CD4-positive, alpha-beta T cell (primary cell): ENCODE results near the gene CYP19A1. TPM values are rescaled to one million over a fixed set of nuclear protein-coding genes. Genes with fewer than 3 reads are reported as not detected.

Experiments
- ATAC-seq: fragments of 200-7000 bp; cut with Tn5 transposase; one replicate; pipeline ENCODE4 v1.10.0; 2022; ENCODE audit warnings: mild to moderate bottlenecking; ENCODE audit not compliant: poor library complexity
- CTCF ChIA-PET: fragments of 350-600 bp; sonication (Branson Sonifier 250); formaldehyde crosslinking; loops from one replicate; lab custom pipeline; 2021; ENCODE audit warnings: antibody characterized with exemption, inconsistent platforms; lab: Charles Lee
- POLR2A ChIA-PET: fragments of 350-600 bp; sonication (Branson Sonifier 250); formaldehyde crosslinking; loops from one replicate; lab custom pipeline; 2021; ENCODE audit warnings: antibody characterized with exemption, inconsistent platforms; lab: Charles Lee
- DNase-seq, 14 experiments: peaks; one replicate each; pipeline ENCODE4 v3.0.0-alpha.2; 2013 to 2020; ENCODE audit warnings: mixed read lengths in 2 of 14
- H3K27ac ChIP-seq, 2 donors: one replicate each; pipeline versions ENCODE4 v1.5.1 to v1.7.0; 2013; ENCODE audit warnings: low read length in 2 of 2, low read depth in 1 of 2, mild to moderate bottlenecking in 1 of 2
- H3K27me3 ChIP-seq, 2 experiments: 1 replicate in 1 of 2; 2 replicates in 1 of 2; pipeline versions ENCODE4 v1.6.1 to v1.7.0; 2013; ENCODE audit warnings: low read length in 2 of 2, control low read depth in 1 of 2, mild to moderate bottlenecking in 1 of 2, moderate library complexity in 1 of 2; ENCODE audit not compliant: insufficient read depth in 2 of 2, control insufficient read depth in 1 of 2
- H3K36me3 ChIP-seq: one replicate; pipeline ENCODE4 v1.6.1; 2013; ENCODE audit warnings: low read length, control low read depth; ENCODE audit not compliant: insufficient read depth
- H3K4me1 ChIP-seq: one replicate; pipeline ENCODE4 v1.6.1; 2013; ENCODE audit warnings: low read length, control low read depth; ENCODE audit not compliant: insufficient read depth
- H3K4me3 ChIP-seq: one replicate; pipeline ENCODE4 v1.5.1; 2013; ENCODE audit warnings: mild to moderate bottlenecking, low read length, moderate library complexity
- H3K9me3 ChIP-seq, 2 experiments: 1 replicate in 1 of 2; 2 replicates in 1 of 2; pipeline versions ENCODE4 v1.6.1 to v1.7.0; 2013; ENCODE audit warnings: low read length in 2 of 2, mild to moderate bottlenecking in 2 of 2, control low read depth in 1 of 2, moderate library complexity in 1 of 2; ENCODE audit not compliant: control insufficient read depth in 1 of 2, insufficient read depth in 1 of 2
- H3K27ac Mint-ChIP-seq: one replicate; pipeline ENCODE4 v1.8.0; 2020; ENCODE audit warnings: mixed read lengths
- H3K27me3 Mint-ChIP-seq: one replicate; pipeline ENCODE4 v1.8.0; 2021; ENCODE audit warnings: mixed read lengths
- H3K36me3 Mint-ChIP-seq: one replicate; pipeline ENCODE4 v1.8.0; 2021; ENCODE audit warnings: low read depth, mixed read lengths
- H3K4me1 Mint-ChIP-seq: one replicate; pipeline ENCODE4 v1.8.0; 2021; ENCODE audit warnings: low read depth, mixed read lengths
- H3K4me3 Mint-ChIP-seq: one replicate; pipeline ENCODE4 v1.8.0; 2020; ENCODE audit warnings: mild to moderate bottlenecking, mixed read lengths
- H3K9me3 Mint-ChIP-seq: one replicate; pipeline ENCODE4 v1.8.0; 2020; ENCODE audit warnings: mixed read lengths
- intact Hi-C, 2 experiments: fragments of 100-400 bp; cut with DNase I in 1 of 2; cut with micrococcal nuclease in 1 of 2; formaldehyde crosslinking; loops; one replicate each; pipeline versions ENCODE4 v1.15.1 to v1.9.0; 2023 to 2025; cut with DNase I, micrococcal nuclease
- total RNA-seq, 174 experiments: library from RNA in 2 of 174; stranded (reverse) in 2 of 174; gene quantifications; one replicate each; pipeline ENCODE4 v1.2.3 and lab custom pipeline; 2021 to 2026
- TF ChIP-seq, protein P1 (sequence below): fragments of 200-600 bp; IDR thresholded peaks from one replicate; pipeline ENCODE4 v1.8.0; 2022; ENCODE audit warnings: antibody characterized with exemption, mild to moderate bottlenecking

The CYP19A1 gene
- total RNA-seq, 2 experiments from 2014 or later, result not detected

DNA sequence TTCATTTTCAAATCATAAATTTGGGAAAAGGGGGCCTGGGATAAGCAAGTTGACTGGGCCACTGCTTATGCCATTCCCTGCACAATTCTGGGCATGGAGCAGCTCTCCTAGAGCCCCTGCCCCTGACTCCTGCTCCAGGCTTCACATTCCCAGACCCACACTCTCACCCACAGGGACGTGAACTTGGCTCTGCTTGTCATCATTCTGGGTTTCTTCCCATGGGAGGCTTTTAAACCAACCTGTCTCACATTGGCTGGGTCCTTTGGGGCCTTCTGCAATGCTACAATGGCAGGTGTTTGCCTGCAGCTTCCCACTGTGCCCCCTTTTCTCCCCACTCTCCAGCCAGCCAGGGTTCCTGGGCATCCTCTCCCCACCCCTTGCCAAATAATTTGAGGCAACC, 49.1 kb downstream of the CYP19A1 start:
- H3K27ac Mint-ChIP-seq, result no peak overlapping the region
- no peak for DNase-seq
- intact Hi-C loops, result no loop called here
- no peaks in the 10 kb centered on the region for H3K36me3 Mint-ChIP-seq
- H3K9me3 Mint-ChIP-seq, result no peaks in the 10 kb centered on the region
- no peak overlapping the region for H3K4me3 ChIP-seq
- no peaks in the 10 kb centered on the region for H3K4me1 Mint-ChIP-seq
- peaks cover 4% of the 10 kb centered on the region for H3K27me3 Mint-ChIP-seq
- no peak for ATAC-seq
- no peak overlapping the region for H3K4me3 Mint-ChIP-seq
- H3K27ac ChIP-seq, result no peak overlapping the region
- CTCF ChIA-PET, result no interaction called here
- no peaks in the 10 kb centered on the region for H3K36me3 ChIP-seq
- H3K4me1 ChIP-seq, result no peaks in the 10 kb centered on the region
- H3K27me3 ChIP-seq, result peaks cover 0 to 3% of the 10 kb centered on the region in 2 experiments
- TF ChIP-seq, protein P1, sequence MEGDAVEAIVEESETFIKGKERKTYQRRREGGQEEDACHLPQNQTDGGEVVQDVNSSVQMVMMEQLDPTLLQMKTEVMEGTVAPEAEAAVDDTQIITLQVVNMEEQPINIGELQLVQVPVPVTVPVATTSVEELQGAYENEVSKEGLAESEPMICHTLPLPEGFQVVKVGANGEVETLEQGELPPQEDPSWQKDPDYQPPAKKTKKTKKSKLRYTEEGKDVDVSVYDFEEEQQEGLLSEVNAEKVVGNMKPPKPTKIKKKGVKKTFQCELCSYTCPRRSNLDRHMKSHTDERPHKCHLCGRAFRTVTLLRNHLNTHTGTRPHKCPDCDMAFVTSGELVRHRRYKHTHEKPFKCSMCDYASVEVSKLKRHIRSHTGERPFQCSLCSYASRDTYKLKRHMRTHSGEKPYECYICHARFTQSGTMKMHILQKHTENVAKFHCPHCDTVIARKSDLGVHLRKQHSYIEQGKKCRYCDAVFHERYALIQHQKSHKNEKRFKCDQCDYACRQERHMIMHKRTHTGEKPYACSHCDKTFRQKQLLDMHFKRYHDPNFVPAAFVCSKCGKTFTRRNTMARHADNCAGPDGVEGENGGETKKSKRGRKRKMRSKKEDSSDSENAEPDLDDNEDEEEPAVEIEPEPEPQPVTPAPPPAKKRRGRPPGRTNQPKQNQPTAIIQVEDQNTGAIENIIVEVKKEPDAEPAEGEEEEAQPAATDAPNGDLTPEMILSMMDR, result no peak
- H3K9me3 ChIP-seq, result peaks cover 0 to 7% of the 10 kb centered on the region in 2 experiments
- POLR2A ChIA-PET, result no interaction called here

DNA sequence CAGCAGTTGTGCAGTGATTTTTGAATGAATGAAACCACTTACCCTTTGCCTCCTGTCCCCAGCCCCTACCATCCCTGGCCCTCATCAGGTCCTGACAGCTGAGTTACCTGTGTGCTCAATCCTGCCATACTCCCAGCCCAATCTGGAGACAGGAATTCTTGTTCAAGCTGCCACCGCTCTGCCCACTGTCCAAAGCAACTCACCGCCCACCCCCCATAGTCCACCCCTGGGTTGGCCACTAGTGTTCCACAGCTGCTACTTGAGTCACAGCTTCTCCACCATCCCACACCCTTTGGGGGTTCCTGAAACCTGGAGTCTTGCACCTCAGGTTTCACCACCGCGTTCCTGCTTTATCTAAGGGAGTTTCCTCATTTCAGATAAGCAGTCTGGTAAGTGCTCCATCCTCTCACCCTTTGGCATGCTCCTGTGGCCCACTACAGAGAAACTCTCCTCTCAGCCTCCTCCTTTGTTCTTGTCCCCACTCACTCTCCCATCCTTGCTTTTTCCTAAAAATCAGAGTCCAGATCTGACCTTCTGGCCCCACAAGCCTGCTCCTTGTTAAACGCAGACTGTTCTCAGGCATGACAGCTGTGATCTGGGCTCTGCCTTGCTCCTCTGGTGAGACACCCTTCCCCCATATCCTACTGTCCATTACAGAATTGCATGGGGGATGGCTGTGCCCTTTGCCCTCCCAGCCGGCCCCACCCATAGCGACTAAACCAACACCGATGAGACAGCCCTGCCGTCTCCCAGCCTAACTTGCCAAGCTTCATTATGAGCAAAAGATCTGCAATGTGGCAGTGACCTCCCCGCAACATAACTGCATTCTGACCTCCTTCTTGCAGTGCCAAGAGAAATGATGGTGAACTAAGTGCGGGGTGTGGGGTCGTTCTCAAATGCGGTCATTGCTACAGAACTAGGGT, 50.0 kb downstream of the CYP19A1 start:
- Mint-ChIP-seq H3K4me3 (no peak overlapping the region), H3K9me3 (no peaks in the 10 kb centered on the region), H3K4me1 (no peaks in the 10 kb centered on the region), H3K36me3 (no peaks in the 10 kb centered on the region), H3K27me3 (peaks cover 4% of the 10 kb centered on the region), H3K27ac (no peak overlapping the region)
- DNase-seq, result no peak
- H3K36me3 ChIP-seq, result no peaks in the 10 kb centered on the region
- ChIA-PET CTCF (no interaction called here), POLR2A (no interaction called here)
- H3K9me3 ChIP-seq, result peaks cover 0 to 1% of the 10 kb centered on the region in 2 experiments
- no peak overlapping the region for H3K27ac ChIP-seq
- TF ChIP-seq, protein P1, result no peak
- peaks cover 0 to 3% of the 10 kb centered on the region in 2 experiments for H3K27me3 ChIP-seq
- H3K4me3 ChIP-seq, result no peak overlapping the region
- no peak for ATAC-seq
- intact Hi-C loops, result no loop called here
- no peaks in the 10 kb centered on the region for H3K4me1 ChIP-seq

DNA sequence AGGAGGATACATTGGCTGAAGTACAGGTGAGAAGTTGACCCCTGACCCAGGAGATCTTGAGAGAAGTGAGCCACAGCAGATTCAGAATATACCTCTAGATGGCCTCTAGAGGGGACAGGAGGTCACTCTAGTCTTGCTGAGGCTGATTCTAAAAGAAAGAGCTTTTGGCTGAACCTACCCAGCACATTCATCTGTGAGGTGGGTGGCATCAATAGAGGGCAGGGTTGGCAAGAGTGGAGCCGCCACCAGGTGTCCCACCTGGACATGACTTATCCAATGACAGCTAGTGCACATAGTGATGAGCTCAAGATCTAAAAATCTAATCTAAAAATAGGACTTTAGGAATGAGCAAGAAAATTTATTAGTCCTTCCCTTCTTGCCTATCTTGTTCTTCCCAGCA, 51.6 kb downstream of the CYP19A1 start:
- no peak overlapping the region for H3K27ac Mint-ChIP-seq
- ChIA-PET CTCF (no interaction called here), POLR2A (no interaction called here)
- H3K36me3 Mint-ChIP-seq, result no peaks in the 10 kb centered on the region
- no peaks in the 10 kb centered on the region for H3K4me1 Mint-ChIP-seq
- ATAC-seq (no peak), DNase-seq (no peak)
- no peaks in the 10 kb centered on the region for H3K9me3 Mint-ChIP-seq
- no peak overlapping the region for H3K27ac ChIP-seq
- H3K4me3 ChIP-seq, result no peak overlapping the region
- no peaks in the 10 kb centered on the region for H3K9me3 ChIP-seq
- intact Hi-C loops, result no loop called here
- H3K36me3 ChIP-seq, result no peaks in the 10 kb centered on the region
- peaks cover 0 to 3% of the 10 kb centered on the region in 2 experiments for H3K27me3 ChIP-seq
- H3K27me3 Mint-ChIP-seq, result peaks cover 4% of the 10 kb centered on the region
- TF ChIP-seq, protein P1, result no peak
- no peaks in the 10 kb centered on the region for H3K4me1 ChIP-seq
- no peak overlapping the region for H3K4me3 Mint-ChIP-seq
